Measurements from ENCODE around the gene ADGRA1. TPM values are rescaled to one million over a fixed set of nuclear protein-coding genes. Genes with fewer than 3 reads are reported as not detected.

ADGRA1 gene
- total and polyA plus RNA-seq, 2 donors (not counting 3 experiments of a cell fraction or from before 2014, with no cell fraction given) = not detected

GRCh38 chr10:133094866-133095265 is 7.1 kb downstream of the ADGRA1 start:
- Histone ChIP-seq H3K4me1 (ENCODE audit: control insufficient read depth, extremely low read depth, insufficient read depth, low read length) (no peaks in the 10 kb centered on the region), H3K27ac (ENCODE audit: insufficient read depth, low read depth, low read length) (no peak overlapping the region), H3K9ac (replicated peaks; ENCODE audit: extremely low read depth, insufficient read depth, low read length) (no peak overlapping the region), H2AFZ (ENCODE audit: low read depth, low read length) (no peak overlapping the region), H3K4me2 (ENCODE audit: insufficient read depth, low read length) (no peak overlapping the region), H3K36me3 (ENCODE audit: control insufficient read depth in 2 of 2, extremely low read depth in 1 of 2, insufficient read depth in 2 of 2, low read length in 2 of 2) (no peaks in the 10 kb centered on the region), H3K4me3 (replicated peaks in 1 of 3; ENCODE audit: insufficient read depth in 1 of 3, low read depth in 1 of 3, low read length in 3 of 3) (no peak overlapping the region), H3K9me1 (replicated peaks; ENCODE audit: control insufficient read depth, extremely low read depth, insufficient read depth, low read length) (no peaks in the 10 kb centered on the region), H3K9me3 (replicated peaks; ENCODE audit: control insufficient read depth, insufficient read depth, low read length) (no peaks in the 10 kb centered on the region), H3K79me2 (ENCODE audit: control insufficient read depth, insufficient read depth, low read length) (no peaks in the 10 kb centered on the region), H4K20me1 (replicated peaks; ENCODE audit: control insufficient read depth, extremely low read depth, insufficient read depth, low read length) (no peaks in the 10 kb centered on the region), H3K27me3 (ENCODE audit: control insufficient read depth in 2 of 2, insufficient read depth in 2 of 2, low read length in 2 of 2) (no peaks in the 10 kb centered on the region)
- ChIA-PET POLR2A (no interaction called here), CTCF (no interaction called here)
- FAIRE-seq = no peak
- intact Hi-C loops (cut with micrococcal nuclease) = no loop called here
- DNase-seq (ENCODE audit: low read depth, low spot score) = no peak
- no TSS peak for BruUV-seq (replicated peaks)
- TF ChIP-seq POLR2A (IDR thresholded peaks at IDR 0.05; ENCODE audit: low read depth, low read length) (no peak), POLR2AphosphoS5 (IDR thresholded peaks at IDR 0.05; ENCODE audit: insufficient read depth, low read depth, low read length) (no peak), FOS (IDR thresholded peaks at IDR 0.05; ENCODE audit: borderline replicate concordance, insufficient read depth, low read length) (no peak), JUN (IDR thresholded peaks at IDR 0.05; ENCODE audit: borderline replicate concordance, insufficient read depth, insufficient read length, low read depth) (no peak), EZH2 (IDR thresholded peaks at IDR 0.05; ENCODE audit: borderline replicate concordance, low read depth, low read length, severe bottlenecking) (no peak), GATA2 (IDR thresholded peaks at IDR 0.05; ENCODE audit: insufficient read depth, insufficient read length, low read depth, low read length) (no peak), MYC (IDR thresholded peaks at IDR 0.05; ENCODE audit: low read depth, low read length) (no peak)
- TF ChIP-seq, protein P1, sequence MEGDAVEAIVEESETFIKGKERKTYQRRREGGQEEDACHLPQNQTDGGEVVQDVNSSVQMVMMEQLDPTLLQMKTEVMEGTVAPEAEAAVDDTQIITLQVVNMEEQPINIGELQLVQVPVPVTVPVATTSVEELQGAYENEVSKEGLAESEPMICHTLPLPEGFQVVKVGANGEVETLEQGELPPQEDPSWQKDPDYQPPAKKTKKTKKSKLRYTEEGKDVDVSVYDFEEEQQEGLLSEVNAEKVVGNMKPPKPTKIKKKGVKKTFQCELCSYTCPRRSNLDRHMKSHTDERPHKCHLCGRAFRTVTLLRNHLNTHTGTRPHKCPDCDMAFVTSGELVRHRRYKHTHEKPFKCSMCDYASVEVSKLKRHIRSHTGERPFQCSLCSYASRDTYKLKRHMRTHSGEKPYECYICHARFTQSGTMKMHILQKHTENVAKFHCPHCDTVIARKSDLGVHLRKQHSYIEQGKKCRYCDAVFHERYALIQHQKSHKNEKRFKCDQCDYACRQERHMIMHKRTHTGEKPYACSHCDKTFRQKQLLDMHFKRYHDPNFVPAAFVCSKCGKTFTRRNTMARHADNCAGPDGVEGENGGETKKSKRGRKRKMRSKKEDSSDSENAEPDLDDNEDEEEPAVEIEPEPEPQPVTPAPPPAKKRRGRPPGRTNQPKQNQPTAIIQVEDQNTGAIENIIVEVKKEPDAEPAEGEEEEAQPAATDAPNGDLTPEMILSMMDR (IDR thresholded peaks at IDR 0.05; ENCODE audit: extremely low read depth in 1 of 2, insufficient read depth in 1 of 2, low read depth in 1 of 2, low read length in 2 of 2) = no peak
- dilution Hi-C loops (cut with MboI; ENCODE audit: extremely low pct_ligation_motif_present, low sequenced_read_pairs) = no loop called here
